ENCODE results near the gene TMEM87B. TPM values are rescaled to one million over a fixed set of nuclear protein-coding genes. Genes with fewer than 3 reads are reported as not detected.

The TMEM87B gene
- total RNA-seq, 2 experiments from 2014 or later, result 13.9 to 22.8 TPM

GRCh38 chr2:112149866-112150435, 94.9 kb downstream of the TMEM87B start:
- intact Hi-C loops (cut with micrococcal nuclease; ENCODE audit: unreplicated experiment), result no loop called here
- Histone ChIP-seq H3K4me1 (ENCODE audit: insufficient read depth, low read length, poor library complexity, severe bottlenecking) (peaks cover 5% of the 10 kb centered on the region), H3K4me2 (ENCODE audit: low read length) (no peak overlapping the region), H2AFZ (ENCODE audit: low read length) (no peak overlapping the region), H4K20me1 (ENCODE audit: insufficient read depth, low read length) (no peaks in the 10 kb centered on the region), H3K9me2 (ENCODE audit: insufficient read depth, low read length) (no peaks in the 10 kb centered on the region), H3K4me3 (ENCODE audit: low read depth, low read length, poor library complexity, severe bottlenecking) (no peak overlapping the region), H3K36me3 (ENCODE audit: insufficient read depth, low read length) (no peaks in the 10 kb centered on the region), H3K9me3 (ENCODE audit: low read length) (no peaks in the 10 kb centered on the region), H3K79me2 (ENCODE audit: insufficient read depth, low read depth, low read length) (no peaks in the 10 kb centered on the region), H3K27ac (ENCODE audit: low read depth, low read length, poor library complexity, severe bottlenecking) (no peak overlapping the region)
- CTCF ChIA-PET (ENCODE audit: unreplicated experiment), result no interaction called here
- no peak for DNase-seq (ENCODE audit: low spot score)
- no TSS peak for BruUV-seq (replicated peaks)
- POLR2A ChIA-PET, result interaction anchor here (0.6 to 1.2 kb wide), 2 partner anchors 40 to 56 kb away, joined by 4 read pairs; no protein-coding TSS in a partner anchor
- TF ChIP-seq EZH2phosphoT487 (IDR thresholded peaks at IDR 0.05; ENCODE audit: borderline replicate concordance, low read depth, low read length), result no peak
- TF ChIP-seq, protein P1, sequence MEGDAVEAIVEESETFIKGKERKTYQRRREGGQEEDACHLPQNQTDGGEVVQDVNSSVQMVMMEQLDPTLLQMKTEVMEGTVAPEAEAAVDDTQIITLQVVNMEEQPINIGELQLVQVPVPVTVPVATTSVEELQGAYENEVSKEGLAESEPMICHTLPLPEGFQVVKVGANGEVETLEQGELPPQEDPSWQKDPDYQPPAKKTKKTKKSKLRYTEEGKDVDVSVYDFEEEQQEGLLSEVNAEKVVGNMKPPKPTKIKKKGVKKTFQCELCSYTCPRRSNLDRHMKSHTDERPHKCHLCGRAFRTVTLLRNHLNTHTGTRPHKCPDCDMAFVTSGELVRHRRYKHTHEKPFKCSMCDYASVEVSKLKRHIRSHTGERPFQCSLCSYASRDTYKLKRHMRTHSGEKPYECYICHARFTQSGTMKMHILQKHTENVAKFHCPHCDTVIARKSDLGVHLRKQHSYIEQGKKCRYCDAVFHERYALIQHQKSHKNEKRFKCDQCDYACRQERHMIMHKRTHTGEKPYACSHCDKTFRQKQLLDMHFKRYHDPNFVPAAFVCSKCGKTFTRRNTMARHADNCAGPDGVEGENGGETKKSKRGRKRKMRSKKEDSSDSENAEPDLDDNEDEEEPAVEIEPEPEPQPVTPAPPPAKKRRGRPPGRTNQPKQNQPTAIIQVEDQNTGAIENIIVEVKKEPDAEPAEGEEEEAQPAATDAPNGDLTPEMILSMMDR (conservative IDR thresholded peaks at IDR 0.05; ENCODE audit: low read length), result no peak

GRCh38 chr2:112150447-112150846, 95.4 kb downstream of the TMEM87B start:
- Histone ChIP-seq H2AFZ (ENCODE audit: low read length) (no peak overlapping the region), H3K4me2 (ENCODE audit: low read length) (no peak overlapping the region), H3K79me2 (ENCODE audit: insufficient read depth, low read depth, low read length) (no peaks in the 10 kb centered on the region), H3K4me3 (ENCODE audit: low read depth, low read length, poor library complexity, severe bottlenecking) (no peak overlapping the region), H3K4me1 (ENCODE audit: insufficient read depth, low read length, poor library complexity, severe bottlenecking) (peaks cover 10% of the 10 kb centered on the region), H3K9me3 (ENCODE audit: low read length) (no peaks in the 10 kb centered on the region), H4K20me1 (ENCODE audit: insufficient read depth, low read length) (no peaks in the 10 kb centered on the region), H3K27ac (ENCODE audit: low read depth, low read length, poor library complexity, severe bottlenecking) (no peak overlapping the region), H3K9me2 (ENCODE audit: insufficient read depth, low read length) (no peaks in the 10 kb centered on the region), H3K36me3 (ENCODE audit: insufficient read depth, low read length) (no peaks in the 10 kb centered on the region)
- CTCF ChIA-PET (ENCODE audit: unreplicated experiment), result no interaction called here
- intact Hi-C loops (cut with micrococcal nuclease; ENCODE audit: unreplicated experiment), result no loop called here
- POLR2A ChIA-PET, result interaction anchor here (1.2 kb wide), 1 partner anchor 55 kb away, joined by 4 read pairs; no protein-coding TSS in a partner anchor
- BruUV-seq (replicated peaks), result no TSS peak
- no peak for DNase-seq (ENCODE audit: low spot score)
- TF ChIP-seq EZH2phosphoT487 (IDR thresholded peaks at IDR 0.05; ENCODE audit: borderline replicate concordance, low read depth, low read length), result no peak
- TF ChIP-seq, protein P1 (conservative IDR thresholded peaks at IDR 0.05; ENCODE audit: low read length), result no peak

- CTCF ChIA-PET (ENCODE audit: unreplicated experiment), result no interaction called here
These were observed 95.8 kb downstream of the TMEM87B start for GRCh38 chr2:112150851-112151250.

More at GRCh38 chr2:112150851-112151250, 95.8 kb downstream of the TMEM87B start:
- no peak for TF ChIP-seq EZH2phosphoT487 (IDR thresholded peaks at IDR 0.05; ENCODE audit: borderline replicate concordance, low read depth, low read length)
- TF ChIP-seq, protein P1 (conservative IDR thresholded peaks at IDR 0.05; ENCODE audit: low read length), result no peak
- H3K4me3 ChIP-seq (ENCODE audit: low read depth, low read length, poor library complexity, severe bottlenecking), result no peak overlapping the region
- H4K20me1 ChIP-seq (ENCODE audit: insufficient read depth, low read length), result no peaks in the 10 kb centered on the region
- H3K27ac ChIP-seq (ENCODE audit: low read depth, low read length, poor library complexity, severe bottlenecking), result no peak overlapping the region
- DNase-seq (ENCODE audit: low spot score), result no peak
- no TSS peak for BruUV-seq (replicated peaks)
- no peaks in the 10 kb centered on the region for H3K36me3 ChIP-seq (ENCODE audit: insufficient read depth, low read length)
- H3K4me1 ChIP-seq (ENCODE audit: insufficient read depth, low read length, poor library complexity, severe bottlenecking), result peaks cover 14% of the 10 kb centered on the region
- POLR2A ChIA-PET, result interaction anchor here (1.2 kb wide), 1 partner anchor 55 kb away, joined by 4 read pairs; no protein-coding TSS in a partner anchor
- H3K9me3 ChIP-seq (ENCODE audit: low read length), result no peaks in the 10 kb centered on the region
- no peaks in the 10 kb centered on the region for H3K9me2 ChIP-seq (ENCODE audit: insufficient read depth, low read length)
- H3K4me2 ChIP-seq (ENCODE audit: low read length), result no peak overlapping the region
- H2AFZ ChIP-seq (ENCODE audit: low read length), result no peak overlapping the region
- intact Hi-C loops (cut with micrococcal nuclease; ENCODE audit: unreplicated experiment), result no loop called here
- H3K79me2 ChIP-seq (ENCODE audit: insufficient read depth, low read depth, low read length), result no peaks in the 10 kb centered on the region

Data from OCI-LY7 (cell line).